Activated T-helper 2 cell treated with anti-CD3 and anti-CD28 coated beads, Interferon-gamma antibody, Interleukin-2, Interleukin-4, amounts not matched to agents 10 μg/mL and 5 μg/mL and 100 μg/mL, durations not matched to agents 14 hours and 24 hours and 36 hours (primary cell): Measurements from ENCODE around the gene LIN9. TPM values are rescaled to one million over a fixed set of nuclear protein-coding genes. Genes with fewer than 3 reads are reported as not detected.

ENCODE experiments used
- DNase-seq: peaks from one replicate; pipeline ENCODE4 v3.0.0; 2021; ENCODE audit warnings: low spot score
- H3K27ac Mint-ChIP-seq: one replicate; pipeline ENCODE4 v1.8.0; 2021; ENCODE audit warnings: mixed read lengths
- H3K27me3 Mint-ChIP-seq: one replicate; pipeline ENCODE4 v1.8.0; 2021; ENCODE audit warnings: low read depth, mixed read lengths
- H3K36me3 Mint-ChIP-seq: one replicate; pipeline ENCODE4 v1.8.0; 2021; ENCODE audit warnings: low read depth, mixed read lengths
- H3K4me1 Mint-ChIP-seq: one replicate; pipeline ENCODE4 v1.8.0; 2021; ENCODE audit warnings: low read depth, mixed read lengths
- H3K4me3 Mint-ChIP-seq: one replicate; pipeline ENCODE4 v1.8.0; 2021; ENCODE audit warnings: low read depth, mild to moderate bottlenecking, moderate library complexity, mixed read lengths
- H3K9me3 Mint-ChIP-seq: one replicate; pipeline ENCODE4 v1.8.0; 2021; ENCODE audit warnings: mixed read lengths
- intact Hi-C: fragments of 100-400 bp; cut with micrococcal nuclease; formaldehyde crosslinking; loops from one replicate; pipeline ENCODE4 v1.15.1; 2023
- total RNA-seq: library from RNA; stranded (reverse); gene quantifications from 2 replicates; pipeline ENCODE4 v1.2.3, GENCODE V29; 2022

LIN9 gene
- total RNA-seq, 1 donor from 2014 or later: 12.7 TPM

GRCh38 chr1:226310637-226311195, 1.8 kb upstream of the LIN9 start:
- no peak for DNase-seq
- Mint-ChIP-seq H3K27me3 (peaks cover 35% of the 10 kb centered on the region), H3K4me3 (no peak overlapping the region), H3K36me3 (no peaks in the 10 kb centered on the region), H3K27ac (no peak overlapping the region), H3K4me1 (peaks cover 26% of the 10 kb centered on the region), H3K9me3 (peaks cover 5% of the 10 kb centered on the region)
- intact Hi-C loops: no loop called here

- H3K9me3 Mint-ChIP-seq: peaks cover 5% of the 10 kb centered on the region
- no peak for DNase-seq
- peaks cover 29% of the 10 kb centered on the region for H3K27me3 Mint-ChIP-seq
- no peaks in the 10 kb centered on the region for H3K36me3 Mint-ChIP-seq
- H3K4me3 Mint-ChIP-seq: peak overlapping the region; percentile 77
- intact Hi-C loops: no loop called here
- no peak overlapping the region for H3K27ac Mint-ChIP-seq
- peaks cover 28% of the 10 kb centered on the region for H3K4me1 Mint-ChIP-seq
These were observed 1.2 kb upstream of the LIN9 start for GRCh38 chr1:226310245-226310540.

- no peaks in the 10 kb centered on the region for H3K36me3 Mint-ChIP-seq
- peak overlapping the region; percentile 77 for H3K4me3 Mint-ChIP-seq
- peaks cover 26% of the 10 kb centered on the region for H3K27me3 Mint-ChIP-seq
- peak overlapping the region; percentile 55 for H3K27ac Mint-ChIP-seq
- peaks cover 28% of the 10 kb centered on the region for H3K4me1 Mint-ChIP-seq
- intact Hi-C loops: loop anchor here (2.0 to 10.0 kb wide), 4 partner anchors 23 to 245 kb away; partner anchors contain the start of genes ACBD3, H3-3A and PARP1
- DNase-seq: no peak
- H3K9me3 Mint-ChIP-seq: peaks cover 5% of the 10 kb centered on the region
These were observed 657 bp upstream of the LIN9 start for GRCh38 chr1:226309398-226310244.

- peaks cover 25% of the 10 kb centered on the region for H3K4me1 Mint-ChIP-seq
- peaks cover under 1% of the 10 kb centered on the region for H3K36me3 Mint-ChIP-seq
- H3K27ac Mint-ChIP-seq: peak overlapping the region; percentile 80
- H3K4me3 Mint-ChIP-seq: peak overlapping the region; percentile 89
- intact Hi-C loops: loop anchor here (2.0 to 10.0 kb wide), 4 partner anchors 25 to 243 kb away; partner anchors contain the start of genes ACBD3, H3-3A and PARP1
- H3K9me3 Mint-ChIP-seq: no peaks in the 10 kb centered on the region
- no peak for DNase-seq
- peaks cover 13% of the 10 kb centered on the region for H3K27me3 Mint-ChIP-seq
These were observed 720 bp downstream of the LIN9 start for GRCh38 chr1:226308166-226308722.

GRCh38 chr1:226306425-226306824, 2.5 kb downstream of the LIN9 start:
- intact Hi-C loops: loop anchor here (5.0 to 10.0 kb wide), 3 partner anchors 101 to 242 kb away; partner anchors contain the start of genes ACBD3, H3-3A and PARP1
- peaks cover 7% of the 10 kb centered on the region for H3K27me3 Mint-ChIP-seq
- H3K27ac Mint-ChIP-seq: no peak overlapping the region
- no peaks in the 10 kb centered on the region for H3K9me3 Mint-ChIP-seq
- peaks cover 35% of the 10 kb centered on the region for H3K4me1 Mint-ChIP-seq
- H3K4me3 Mint-ChIP-seq: no peak overlapping the region
- DNase-seq: no peak
- H3K36me3 Mint-ChIP-seq: peaks cover 7% of the 10 kb centered on the region

GRCh38 chr1:226305184-226305583, 3.8 kb downstream of the LIN9 start:
- Mint-ChIP-seq H3K9me3 (no peaks in the 10 kb centered on the region), H3K4me1 (peaks cover 33% of the 10 kb centered on the region)

GRCh38 chr1:226304291-226304955, 4.5 kb downstream of the LIN9 start:
- intact Hi-C loops: loop anchor here (10.0 kb wide), 1 partner anchor 240 kb away; the partner anchor contains the start of gene H3-3A
- Mint-ChIP-seq H3K4me3 (no peak overlapping the region), H3K27me3 (no peaks in the 10 kb centered on the region), H3K9me3 (no peaks in the 10 kb centered on the region), H3K27ac (no peak overlapping the region), H3K36me3 (peaks cover 7% of the 10 kb centered on the region), H3K4me1 (peaks cover 25% of the 10 kb centered on the region)
- DNase-seq: no peak

More at GRCh38 chr1:226305184-226305583, 3.8 kb downstream of the LIN9 start:
- peaks cover 6% of the 10 kb centered on the region for H3K27me3 Mint-ChIP-seq
- peaks cover 7% of the 10 kb centered on the region for H3K36me3 Mint-ChIP-seq
- H3K4me3 Mint-ChIP-seq: no peak overlapping the region
- intact Hi-C loops: loop anchor here (5.0 to 10.0 kb wide), 3 partner anchors 102 to 240 kb away; partner anchors contain the start of genes ACBD3, H3-3A and PARP1
- no peak overlapping the region for H3K27ac Mint-ChIP-seq
- DNase-seq: no peak

GRCh38 chr1:226302731-226303130, 6.2 kb downstream of the LIN9 start:
- Mint-ChIP-seq H3K27ac (no peak overlapping the region), H3K4me1 (peaks cover 22% of the 10 kb centered on the region), H3K27me3 (no peaks in the 10 kb centered on the region), H3K36me3 (peaks cover 22% of the 10 kb centered on the region), H3K4me3 (no peak overlapping the region), H3K9me3 (no peaks in the 10 kb centered on the region)
- DNase-seq: no peak
- intact Hi-C loops: loop anchor here (10.0 kb wide), 1 partner anchor 238 kb away; the partner anchor contains the start of gene H3-3A

- peaks cover 4% of the 10 kb centered on the region for H3K4me1 Mint-ChIP-seq
- no peak for DNase-seq
- no peaks in the 10 kb centered on the region for H3K27me3 Mint-ChIP-seq
- H3K27ac Mint-ChIP-seq: no peak overlapping the region
- intact Hi-C loops: no loop called here
- no peak overlapping the region for H3K4me3 Mint-ChIP-seq
- H3K36me3 Mint-ChIP-seq: peaks cover 40% of the 10 kb centered on the region
- no peaks in the 10 kb centered on the region for H3K9me3 Mint-ChIP-seq
These were observed 12.1 kb downstream of the LIN9 start for GRCh38 chr1:226296911-226297310.

- H3K36me3 Mint-ChIP-seq: peaks cover 37% of the 10 kb centered on the region
- no peaks in the 10 kb centered on the region for H3K9me3 Mint-ChIP-seq
- no peak overlapping the region for H3K27ac Mint-ChIP-seq
- no peak overlapping the region for H3K4me3 Mint-ChIP-seq
- intact Hi-C loops: no loop called here
- no peaks in the 10 kb centered on the region for H3K27me3 Mint-ChIP-seq
- H3K4me1 Mint-ChIP-seq: no peaks in the 10 kb centered on the region
- no peak for DNase-seq
These were observed 15.4 kb downstream of the LIN9 start for GRCh38 chr1:226293553-226293920.

- Mint-ChIP-seq H3K27ac (no peak overlapping the region), H3K27me3 (no peaks in the 10 kb centered on the region), H3K4me3 (no peak overlapping the region), H3K9me3 (no peaks in the 10 kb centered on the region), H3K36me3 (peaks cover 35% of the 10 kb centered on the region), H3K4me1 (peaks cover 1% of the 10 kb centered on the region)
- DNase-seq: no peak
- intact Hi-C loops: no loop called here
These were observed 16.0 kb downstream of the LIN9 start for GRCh38 chr1:226292874-226293552.

GRCh38 chr1:226287587-226287986, 21.4 kb downstream of the LIN9 start:
- Mint-ChIP-seq H3K27ac (no peak overlapping the region), H3K4me1 (peaks cover 1% of the 10 kb centered on the region), H3K4me3 (no peak overlapping the region), H3K36me3 (peaks cover 29% of the 10 kb centered on the region), H3K9me3 (no peaks in the 10 kb centered on the region), H3K27me3 (no peaks in the 10 kb centered on the region)
- DNase-seq: no peak
- intact Hi-C loops: no loop called here
